ENCODE measurements around the gene KRTAP4-7.
"Not testable (repeated sequence)": the region's sequence is repeated elsewhere in the genome, so short reads cannot be mapped to it uniquely, and the experiment has no call there.

Gene KRTAP4-7

DNA sequence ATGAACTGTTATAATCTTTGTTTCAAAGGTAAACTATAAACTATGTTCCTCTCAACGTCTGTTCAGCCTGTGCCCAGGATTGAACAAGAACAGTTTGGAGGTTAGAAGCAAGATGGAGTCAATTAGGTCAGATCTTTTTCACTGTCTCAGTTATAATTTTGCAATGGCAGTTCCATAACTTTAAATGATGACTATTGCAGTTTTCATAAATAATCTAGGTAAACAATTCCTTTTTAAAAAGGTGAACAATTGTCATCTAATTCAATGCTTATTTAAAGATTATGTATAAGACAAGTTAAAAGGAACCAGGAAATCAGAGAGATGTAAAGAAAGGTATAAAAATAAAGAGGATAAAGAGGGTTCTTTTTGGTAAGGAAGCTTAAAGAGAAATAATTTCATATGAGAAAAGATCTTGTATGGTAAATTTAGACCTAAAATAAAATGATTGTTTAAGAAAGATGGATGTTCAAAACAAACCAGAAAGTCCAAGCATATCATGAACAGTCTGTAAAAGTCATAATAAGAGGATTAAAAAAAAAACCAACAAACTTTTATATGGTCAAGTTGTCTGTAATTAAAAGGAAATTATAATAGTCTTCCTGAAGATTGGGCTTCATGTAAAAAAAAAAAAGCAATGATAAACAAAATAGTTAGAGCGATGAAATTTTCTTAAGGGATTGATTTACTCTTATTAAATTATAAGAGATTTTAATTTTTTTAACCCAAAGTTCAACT is 27.4 kb downstream of the KRTAP4-7 start:
- no peak for DNase-seq (ENCODE audit: low read depth)
- H3K4me3 ChIP-seq (ENCODE audit: low read length), result no peak overlapping the region
- TF ChIP-seq, protein P1, sequence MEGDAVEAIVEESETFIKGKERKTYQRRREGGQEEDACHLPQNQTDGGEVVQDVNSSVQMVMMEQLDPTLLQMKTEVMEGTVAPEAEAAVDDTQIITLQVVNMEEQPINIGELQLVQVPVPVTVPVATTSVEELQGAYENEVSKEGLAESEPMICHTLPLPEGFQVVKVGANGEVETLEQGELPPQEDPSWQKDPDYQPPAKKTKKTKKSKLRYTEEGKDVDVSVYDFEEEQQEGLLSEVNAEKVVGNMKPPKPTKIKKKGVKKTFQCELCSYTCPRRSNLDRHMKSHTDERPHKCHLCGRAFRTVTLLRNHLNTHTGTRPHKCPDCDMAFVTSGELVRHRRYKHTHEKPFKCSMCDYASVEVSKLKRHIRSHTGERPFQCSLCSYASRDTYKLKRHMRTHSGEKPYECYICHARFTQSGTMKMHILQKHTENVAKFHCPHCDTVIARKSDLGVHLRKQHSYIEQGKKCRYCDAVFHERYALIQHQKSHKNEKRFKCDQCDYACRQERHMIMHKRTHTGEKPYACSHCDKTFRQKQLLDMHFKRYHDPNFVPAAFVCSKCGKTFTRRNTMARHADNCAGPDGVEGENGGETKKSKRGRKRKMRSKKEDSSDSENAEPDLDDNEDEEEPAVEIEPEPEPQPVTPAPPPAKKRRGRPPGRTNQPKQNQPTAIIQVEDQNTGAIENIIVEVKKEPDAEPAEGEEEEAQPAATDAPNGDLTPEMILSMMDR (IDR thresholded peaks at IDR 0.05; ENCODE audit: insufficient read depth, low read depth, low read length, missing control alignments), result no peak

DNA sequence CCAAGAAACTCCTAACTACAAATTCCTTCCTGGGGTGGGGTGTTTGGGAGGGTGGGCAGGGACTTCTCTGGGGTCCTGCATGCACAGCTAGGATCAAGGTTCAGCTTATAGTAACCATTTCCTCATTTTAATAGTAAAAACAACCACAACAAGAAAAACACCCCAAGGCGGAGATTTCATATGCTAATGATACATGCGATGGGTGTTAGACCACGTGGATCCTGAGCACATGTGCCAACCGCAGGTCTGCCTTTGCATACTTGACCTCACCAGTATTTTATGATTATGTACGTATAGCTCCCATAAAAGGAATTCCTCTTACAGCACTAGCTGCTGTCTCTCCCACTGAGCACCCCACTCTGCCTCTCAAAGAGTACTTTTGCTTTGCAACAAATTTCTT is 32.3 kb downstream of the KRTAP4-7 start:
- TF ChIP-seq, protein P1 (IDR thresholded peaks at IDR 0.05; ENCODE audit: insufficient read depth, low read depth, low read length, missing control alignments), result no peak
- DNase-seq (ENCODE audit: low read depth), result no peak
- no peak overlapping the region for H3K4me3 ChIP-seq (ENCODE audit: low read length)

DNA sequence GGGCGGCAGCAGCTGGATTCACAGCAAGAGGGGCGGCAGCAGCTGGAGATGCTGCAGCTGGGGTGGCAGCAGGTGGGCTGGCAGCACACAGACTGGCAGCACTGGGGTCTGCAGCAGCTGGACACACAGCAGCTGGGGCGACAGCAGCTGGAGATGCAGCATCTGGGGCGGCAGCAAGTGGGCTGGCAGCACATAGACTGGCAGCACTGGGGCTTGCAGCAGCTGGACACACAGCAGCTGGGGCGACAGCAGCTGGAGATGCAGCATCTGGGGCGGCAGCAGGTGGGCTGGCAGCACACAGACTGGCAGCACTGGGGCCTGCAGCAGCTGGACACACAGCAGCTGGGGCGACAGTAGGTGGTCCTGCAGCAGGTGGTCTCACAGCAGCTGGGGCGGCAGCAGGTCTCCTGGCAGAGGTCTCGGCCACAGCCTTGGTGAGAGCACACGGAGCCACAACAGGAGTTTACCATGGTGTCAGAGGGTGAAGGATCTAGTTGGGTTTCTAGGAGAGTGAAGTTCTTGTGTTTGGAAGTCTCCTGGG is 34.0 kb downstream of the KRTAP4-7 start, which contains the start of gene KRTAP4-11:
TSS of gene KRTAP4-11 (minus strand) at position 528 of the 541 bp plus-strand sequence. CDS start at position 470, 58 bp downstream.
- not testable (repeated sequence) for H3K4me3 ChIP-seq (ENCODE audit: low read length); DNase-seq (ENCODE audit: low read depth)

DNA sequence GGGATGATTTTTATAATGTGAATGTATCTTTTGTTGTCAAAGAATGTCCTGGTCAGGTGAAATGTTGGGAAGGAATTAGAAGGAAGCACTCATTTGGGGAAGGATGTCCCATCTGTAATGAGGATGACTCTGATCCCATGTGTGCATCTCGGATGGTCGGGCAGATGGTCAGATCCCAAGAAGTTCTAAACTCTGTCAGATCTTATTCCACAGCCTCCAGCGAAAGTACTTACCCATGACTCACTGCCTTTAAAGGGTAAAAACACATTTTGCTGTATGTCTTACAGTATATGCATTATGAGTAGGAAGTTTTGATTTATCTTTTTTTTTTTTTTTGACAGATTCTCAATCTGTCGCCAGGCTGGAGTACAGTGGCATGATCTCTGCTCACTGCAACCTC is 34.8 kb downstream of the KRTAP4-7 start:
- H3K4me3 ChIP-seq (ENCODE audit: low read length), result no peak overlapping the region
- TF ChIP-seq, protein P1 (IDR thresholded peaks at IDR 0.05; ENCODE audit: insufficient read depth, low read depth, low read length, missing control alignments), result no peak
- DNase-seq (ENCODE audit: low read depth), result peak; percentile 15

DNA sequence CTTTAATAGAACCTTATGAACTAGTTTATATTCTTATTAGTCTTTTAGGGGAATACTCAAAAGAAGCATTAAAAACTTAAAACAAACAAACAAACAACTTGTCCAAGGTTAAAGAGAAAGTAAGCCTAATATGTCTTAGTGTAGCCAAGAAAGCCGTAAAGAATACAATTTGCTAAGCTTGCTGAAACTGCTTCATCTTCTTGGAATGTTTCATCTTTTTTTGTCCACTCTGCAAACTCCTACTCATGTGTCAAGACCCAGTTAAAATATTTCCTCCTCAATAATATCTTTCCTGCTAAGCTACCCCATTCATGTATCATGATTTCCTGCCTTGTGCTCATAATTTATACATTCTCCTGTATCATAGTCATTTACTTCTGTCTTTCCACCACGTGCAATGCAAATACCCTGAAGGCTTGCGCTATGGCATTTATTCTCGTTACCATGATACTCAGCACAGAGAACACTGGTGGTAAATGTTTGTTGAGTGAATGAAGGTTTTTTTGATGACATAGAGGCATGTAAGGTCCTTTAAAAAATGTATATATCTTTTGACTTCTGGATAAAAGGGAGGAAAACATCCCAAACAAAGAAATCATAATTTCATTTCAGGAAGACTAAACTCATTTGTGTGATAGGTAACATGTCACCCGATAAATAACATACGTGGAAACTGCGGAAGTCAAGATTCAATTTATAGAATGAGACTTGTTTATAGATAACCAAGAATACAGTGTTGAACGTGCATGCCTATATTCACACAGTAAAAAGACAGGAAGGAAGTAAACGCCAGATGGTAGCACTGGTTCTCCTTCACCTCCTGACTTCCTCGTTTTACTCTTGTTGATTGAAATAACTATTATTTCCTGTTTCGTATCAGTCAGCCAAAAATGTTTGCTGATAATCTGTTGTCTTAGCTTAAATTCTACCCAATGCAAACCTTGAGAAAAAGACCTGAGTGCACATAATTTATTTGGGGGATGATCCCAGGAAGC is 36.0 kb downstream of the KRTAP4-7 start:
- DNase-seq (ENCODE audit: low read depth), result peak; percentile 66
- not testable (repeated sequence) for H3K4me3 ChIP-seq (ENCODE audit: low read length)

DNA sequence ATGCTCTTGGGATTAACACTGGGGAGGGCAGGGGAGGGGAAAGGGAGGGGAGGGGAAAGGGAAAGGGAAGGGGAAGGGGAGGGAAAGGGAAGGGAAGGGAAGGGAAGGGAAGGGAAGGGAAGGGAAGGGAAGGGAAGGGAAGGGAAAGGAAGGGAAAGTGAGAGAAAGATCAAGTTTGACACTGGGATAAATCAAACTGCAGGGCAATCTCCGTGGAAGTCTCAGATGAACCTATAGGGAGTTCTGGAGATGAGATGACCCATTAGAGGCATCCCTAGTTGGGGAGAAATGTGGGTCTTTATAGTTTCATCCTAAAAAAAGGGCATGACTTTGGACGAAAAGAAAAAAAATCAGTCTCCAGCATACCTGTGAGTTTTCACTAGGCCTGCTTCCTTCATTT is 37.8 kb downstream of the KRTAP4-7 start:
- TF ChIP-seq, protein P1 (IDR thresholded peaks at IDR 0.05; ENCODE audit: insufficient read depth, low read depth, low read length, missing control alignments), result no peak
- no peak overlapping the region for H3K4me3 ChIP-seq (ENCODE audit: low read length)
- DNase-seq (ENCODE audit: low read depth), result no peak

DNA sequence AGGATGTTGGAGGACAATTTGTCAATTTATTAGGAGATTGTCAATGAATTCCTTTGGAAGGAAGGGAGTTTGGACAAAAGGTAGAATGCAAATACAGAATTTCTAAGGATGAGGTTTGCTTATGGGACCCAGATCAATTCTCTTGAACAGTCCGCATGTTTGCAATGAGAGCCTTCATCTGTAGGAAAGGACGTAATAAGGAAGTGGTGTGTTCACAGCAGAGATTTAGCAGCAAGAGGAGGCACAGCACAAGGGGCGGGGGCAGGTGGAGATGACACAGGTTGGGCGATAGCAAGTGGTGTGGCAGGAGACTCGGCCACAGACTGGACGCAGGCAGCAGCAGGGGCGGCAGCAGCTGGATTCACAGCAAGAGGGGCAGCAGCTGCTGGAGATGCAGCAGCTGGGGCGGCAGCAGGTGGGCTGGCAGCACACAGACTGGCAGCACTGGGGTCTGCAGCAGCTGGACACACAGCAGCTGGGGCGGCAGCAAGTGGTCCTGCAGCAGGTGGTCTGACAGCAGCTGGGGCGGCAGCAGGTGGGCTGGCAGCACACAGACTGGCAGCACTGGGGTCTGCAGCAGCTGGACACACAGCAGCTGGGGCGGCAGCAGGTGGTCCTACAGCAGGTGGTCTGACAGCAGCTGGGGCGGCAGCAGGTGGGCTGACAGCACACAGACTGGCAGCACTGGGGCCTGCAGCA is 39.5 kb downstream of the KRTAP4-7 start:
- H3K4me3 ChIP-seq (ENCODE audit: low read length); DNase-seq (ENCODE audit: low read depth): not testable (repeated sequence)

DNA sequence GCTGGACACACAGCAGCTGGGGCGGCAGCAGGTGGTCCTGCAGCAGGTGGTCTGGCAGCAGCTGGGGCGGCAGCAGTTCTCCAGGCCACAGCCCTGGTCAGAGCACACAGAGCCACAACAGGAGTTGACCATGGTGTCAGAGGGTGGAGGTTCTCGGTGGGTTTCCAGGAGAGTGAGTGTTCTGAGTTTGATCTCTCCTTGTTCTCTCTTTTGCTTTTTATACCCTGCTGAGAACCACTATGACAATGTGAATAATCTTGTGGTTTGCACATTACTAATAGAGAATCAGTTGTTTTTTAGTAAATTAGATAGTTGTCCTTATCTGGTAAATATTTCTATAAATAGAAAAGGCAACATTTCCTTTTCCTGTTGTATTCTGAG is 40.0 kb downstream of the KRTAP4-7 start, which contains the start of gene KRTAP4-12:
TSS of gene KRTAP4-12 (minus strand) at position 192 of the 381 bp plus-strand sequence. CDS start at position 132, 60 bp downstream.
- H3K4me3 ChIP-seq (ENCODE audit: low read length); DNase-seq (ENCODE audit: low read depth): not testable (repeated sequence)
